HG03060 (cell line): ENCODE results near the gene POLR3E.
"Not testable (repeated sequence)": the region's sequence is repeated elsewhere in the genome, so short reads cannot be mapped to it uniquely, and the experiment has no call there.

ENCODE experiments used
- ATAC-seq: cut with Tn5 transposase; IDR thresholded peaks from one replicate; pipeline ENCODE4 v1.9.1; 2021; ENCODE audit warnings: low read depth, moderate number of reproducible peaks; ENCODE audit not compliant: unreplicated experiment

The POLR3E gene

DNA sequence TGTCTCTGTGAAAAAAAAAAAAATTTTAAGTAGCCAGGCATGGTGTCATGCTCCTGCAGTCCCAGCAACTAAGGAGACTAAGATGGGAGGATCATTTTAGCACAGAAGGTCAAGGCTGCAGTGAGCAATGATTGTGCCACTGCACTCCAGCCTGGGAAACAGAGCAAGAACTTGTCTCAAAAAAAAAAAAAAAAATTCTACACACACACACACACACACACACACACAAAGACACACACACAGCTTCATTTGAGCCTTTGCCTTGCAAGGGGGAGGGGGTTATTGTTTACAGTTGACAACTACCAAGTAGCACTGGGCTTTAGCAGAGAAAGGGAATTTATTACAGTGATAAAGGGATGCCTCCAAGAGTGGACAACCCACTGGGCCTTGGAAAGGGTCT is 4.9 kb upstream of the POLR3E start:
- ATAC-seq = no peak

DNA sequence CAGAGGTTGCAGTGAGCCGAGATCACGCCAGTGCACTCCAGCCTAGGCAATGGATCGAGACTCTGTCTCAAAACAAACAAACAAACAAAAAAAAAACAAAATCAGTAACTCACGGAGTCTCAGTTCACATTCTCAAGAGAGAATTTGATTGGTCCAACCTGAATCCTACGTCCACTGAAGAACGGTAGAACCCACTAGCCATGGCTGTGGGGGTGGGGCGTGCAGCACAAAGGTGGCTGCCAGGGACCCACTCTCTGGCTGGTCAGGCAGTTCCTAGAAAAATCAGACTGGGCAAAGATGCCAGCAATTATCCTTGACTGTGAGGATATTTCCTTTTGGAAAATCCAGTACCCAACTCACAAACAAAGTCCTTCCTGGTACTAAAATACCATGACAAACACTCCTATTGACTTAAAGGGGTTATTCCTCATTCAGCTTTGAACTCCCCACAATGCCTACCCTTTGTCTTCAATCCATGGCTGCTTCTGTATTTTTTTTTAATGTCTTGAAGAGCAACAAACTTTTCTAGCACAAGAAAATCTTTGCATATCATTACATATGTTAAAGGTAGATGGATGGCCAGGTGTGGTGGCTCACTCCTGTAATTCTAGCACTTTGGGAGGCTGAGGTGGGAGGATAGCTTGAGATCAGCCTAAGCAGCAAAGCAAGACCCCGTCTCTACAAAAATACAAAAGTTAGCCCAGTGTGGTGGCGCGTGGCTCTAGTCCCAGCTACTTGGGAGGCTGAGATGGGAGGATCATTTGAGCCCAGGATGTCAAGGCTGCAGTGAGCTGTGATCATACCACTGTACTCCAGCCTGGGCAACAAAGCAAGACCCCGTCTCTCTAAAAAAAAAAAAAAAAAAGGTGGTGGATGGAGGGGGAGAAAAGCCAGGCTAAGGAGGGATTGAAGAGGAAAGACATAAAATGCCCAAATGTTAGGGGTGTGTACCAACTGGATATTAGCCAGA is 3.8 kb upstream of the POLR3E start:
- no peak for ATAC-seq

DNA sequence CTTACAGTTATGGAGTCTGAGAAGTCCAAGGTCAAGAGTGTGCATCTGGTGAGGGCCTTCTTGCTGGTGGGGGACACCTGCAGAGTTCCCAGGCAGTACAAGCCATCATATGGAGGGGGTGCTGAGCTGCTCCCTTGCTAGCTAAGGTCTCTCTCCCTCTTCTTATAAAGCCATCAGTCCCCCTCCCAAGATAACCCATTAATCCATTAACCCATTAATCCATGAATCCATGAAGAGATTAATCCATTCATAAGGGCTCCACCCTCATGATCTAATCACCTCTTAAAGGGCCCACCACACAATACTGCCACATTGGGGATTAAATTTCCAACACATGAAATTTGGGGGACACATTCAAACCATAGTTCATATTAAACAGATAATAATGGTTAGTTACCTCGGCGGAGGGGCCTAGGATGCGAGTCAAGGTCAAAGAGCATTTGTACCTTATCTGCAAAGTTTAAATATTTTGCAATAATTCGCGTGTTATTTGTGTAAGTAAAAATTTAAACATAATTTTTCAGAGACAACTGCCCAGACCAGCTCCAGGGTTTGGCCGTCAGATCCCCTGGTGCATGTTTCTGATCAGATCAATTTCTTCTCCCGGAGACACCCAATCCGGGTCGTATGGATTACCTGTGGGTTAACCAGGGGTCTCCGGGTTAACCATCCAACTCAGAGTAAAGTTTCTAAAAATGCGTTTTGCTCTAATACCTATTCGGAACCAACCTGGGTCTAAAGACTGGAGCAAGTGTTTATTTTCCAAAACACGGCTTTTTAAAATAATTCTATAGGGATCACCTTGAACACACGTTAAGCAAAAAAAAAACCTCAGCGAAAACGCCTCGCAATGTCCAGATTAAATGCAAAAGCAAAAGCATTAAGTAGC is 740 bp upstream of the POLR3E start:
- no peak for ATAC-seq

DNA sequence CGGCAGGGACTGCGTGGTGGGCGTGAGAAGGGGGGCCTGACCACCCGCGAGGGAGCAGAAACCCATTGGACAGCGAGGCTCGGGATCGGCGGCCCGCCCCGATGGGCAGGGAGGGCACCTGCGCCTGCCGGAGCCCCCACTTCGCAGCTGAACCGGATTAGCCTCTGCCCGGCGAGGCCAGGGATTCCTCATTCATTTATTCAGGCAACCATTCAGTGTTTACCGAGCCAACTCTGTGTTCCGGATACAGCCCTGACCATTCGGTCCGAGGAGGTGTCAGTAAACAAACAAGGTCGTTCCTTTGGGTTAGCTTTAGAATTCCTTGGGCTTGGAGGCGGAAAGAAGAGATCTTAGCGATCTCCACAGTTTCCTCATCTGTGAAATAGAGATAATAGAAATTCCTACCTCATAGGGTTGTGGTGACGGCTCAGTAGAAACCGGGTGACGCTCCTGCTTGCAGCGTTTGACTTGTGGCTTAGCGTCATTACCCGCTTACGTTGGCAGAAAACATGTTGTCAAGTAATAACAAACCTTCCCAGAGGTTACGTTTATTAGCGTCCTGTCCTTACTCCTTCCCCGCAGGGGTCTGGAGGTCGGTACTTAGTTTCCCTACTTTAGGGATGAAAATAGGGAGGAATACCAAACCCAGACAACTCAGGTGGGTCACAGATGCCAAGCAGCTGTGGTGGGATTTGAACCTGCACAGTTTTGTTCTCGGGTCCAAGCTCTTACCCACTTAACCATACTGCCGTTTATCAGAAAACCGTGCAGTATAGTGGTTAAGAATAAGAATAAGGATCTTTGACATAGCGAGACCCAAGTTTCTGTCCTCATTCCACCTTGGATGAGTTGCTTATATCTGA is 893 bp downstream of the POLR3E start:
- ATAC-seq = peak; percentile 26

DNA sequence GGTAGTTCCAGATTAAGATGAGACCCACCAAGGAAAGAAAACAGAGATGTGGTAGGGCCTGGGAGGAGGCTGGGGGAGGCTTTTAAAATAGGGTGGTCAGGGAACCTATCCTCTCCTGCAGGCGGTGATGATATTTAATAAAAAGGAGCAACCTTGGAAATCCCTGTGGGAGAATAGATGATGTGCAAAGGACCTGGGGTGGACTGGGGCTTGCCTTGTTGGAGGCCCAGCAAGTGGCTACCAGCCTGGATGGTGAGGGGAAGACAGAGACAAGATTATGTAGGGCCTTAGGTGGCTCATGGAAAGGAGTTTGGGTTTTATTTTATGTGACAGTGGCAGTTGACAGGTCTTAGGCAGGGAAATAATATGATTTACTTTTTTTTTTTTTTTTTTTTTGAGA is 1.8 kb downstream of the POLR3E start:
- no peak for ATAC-seq

DNA sequence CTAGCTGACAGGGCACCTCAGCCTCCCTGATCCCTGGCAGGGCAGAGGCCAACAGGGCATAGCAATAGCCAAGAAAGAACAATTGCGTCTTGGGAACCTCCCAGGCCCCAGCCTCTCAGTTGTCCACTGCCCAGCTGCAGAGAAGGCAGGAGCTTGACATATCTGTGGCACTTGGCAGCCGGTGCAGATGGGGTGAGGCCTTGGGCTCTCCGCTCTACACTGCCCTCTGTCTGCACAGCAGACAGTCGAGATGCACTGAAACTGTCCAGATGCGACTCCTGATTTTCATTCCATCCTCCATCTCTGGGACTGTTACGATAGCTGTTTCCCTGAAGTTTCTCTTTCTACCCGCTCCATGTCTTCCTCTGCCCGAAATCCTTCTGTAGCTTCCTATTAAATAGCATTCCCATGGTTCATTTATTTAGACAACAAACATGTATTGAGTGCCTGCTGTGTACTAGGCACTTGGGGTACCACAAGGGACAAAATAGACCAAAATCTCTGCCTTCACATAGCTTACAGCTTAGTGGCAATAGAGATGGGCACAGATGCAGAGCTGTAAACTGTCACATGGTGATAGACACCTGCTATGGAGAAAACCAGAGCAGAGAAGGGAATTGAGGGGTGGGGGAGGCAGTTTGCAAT is 3.3 kb downstream of the POLR3E start:
- ATAC-seq = no peak

DNA sequence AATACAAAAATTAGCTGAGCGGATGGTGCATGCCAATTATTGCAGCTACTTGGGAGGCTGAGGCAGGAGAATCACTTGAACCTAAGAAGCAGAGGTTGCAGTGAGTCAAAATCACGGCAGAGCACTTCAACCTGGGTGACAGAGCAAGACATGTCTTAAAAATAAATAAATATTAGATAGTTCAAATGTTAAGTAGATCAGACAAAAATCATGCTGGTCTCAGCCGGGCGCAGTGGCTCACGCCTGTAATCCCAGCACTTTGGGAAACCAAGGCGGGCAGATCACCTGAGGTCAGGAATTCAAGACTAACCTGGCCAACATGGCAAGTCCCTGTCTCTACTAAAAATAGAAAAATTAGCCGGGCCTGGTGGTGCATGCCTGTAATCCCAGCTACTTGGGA is 4.2 kb downstream of the POLR3E start:
- ATAC-seq = not testable (repeated sequence)

DNA sequence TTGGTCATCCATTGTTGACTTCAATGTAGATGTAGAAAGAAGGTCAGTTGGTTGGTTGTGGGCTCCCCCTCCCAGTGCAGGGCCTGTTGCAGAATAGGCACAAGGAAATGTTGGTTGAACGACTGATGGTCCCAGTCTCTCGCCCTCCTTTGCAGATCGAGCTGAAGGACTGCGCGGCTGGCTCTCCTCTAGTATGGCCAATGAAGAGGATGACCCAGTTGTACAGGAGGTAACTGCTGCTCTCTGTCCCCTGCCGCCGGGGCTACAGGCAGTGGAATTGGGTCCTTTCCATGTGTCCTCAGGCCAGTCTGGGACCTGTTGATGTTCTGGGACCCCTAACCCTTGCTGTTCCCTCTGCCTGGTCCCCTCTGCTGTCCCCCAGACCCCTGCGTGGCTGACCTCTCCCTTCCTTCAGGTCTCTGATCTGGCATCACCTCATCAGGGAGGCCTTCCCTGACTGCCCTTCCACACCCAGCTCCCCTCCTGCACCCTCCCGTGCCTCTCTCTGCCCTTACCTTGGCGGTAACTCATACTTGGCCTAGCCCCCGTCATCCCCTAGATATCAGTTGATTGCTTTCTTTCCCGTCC is 5.7 kb downstream of the POLR3E start:
- ATAC-seq = no peak

DNA sequence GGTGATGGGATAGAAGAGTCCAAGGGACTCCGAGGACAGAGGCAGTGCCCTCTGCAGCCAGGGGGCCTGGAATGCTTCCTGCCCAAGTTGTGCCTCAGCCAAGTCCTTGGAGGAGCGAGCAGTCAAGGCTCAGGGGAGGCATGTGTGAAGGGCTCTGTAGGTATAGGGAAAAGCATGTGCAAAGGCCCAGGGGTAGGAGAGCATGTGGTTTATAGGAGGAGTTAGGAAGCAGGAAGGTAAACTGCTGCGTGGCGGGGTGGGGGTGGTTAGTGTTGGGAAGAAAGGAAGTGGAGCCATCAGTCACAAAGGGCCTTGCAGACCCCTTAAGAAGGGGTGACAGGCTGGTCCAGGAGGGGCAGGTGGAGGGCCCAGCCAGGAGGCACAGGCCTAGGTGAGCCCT is 7.2 kb downstream of the POLR3E start:
- ATAC-seq = no peak

DNA sequence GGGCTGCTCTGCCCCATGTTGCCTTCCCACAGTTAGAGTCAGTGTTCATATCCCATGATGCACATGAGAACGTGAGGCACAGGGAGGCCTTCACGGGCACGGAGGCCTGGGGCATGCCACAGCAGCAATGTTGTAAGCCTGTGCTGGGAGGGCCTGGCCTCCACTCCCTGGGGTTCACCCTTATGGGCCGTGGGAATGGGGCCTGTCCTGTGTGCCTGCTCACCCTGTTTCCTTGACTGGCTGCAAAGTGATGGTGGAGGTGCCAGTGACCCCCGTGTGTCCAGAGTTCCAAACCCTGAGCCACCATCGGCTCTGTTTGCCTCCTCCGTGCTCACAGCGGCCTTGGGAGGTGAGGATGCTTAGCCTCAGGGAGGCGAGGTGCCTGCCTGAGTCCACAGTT is 9.6 kb downstream of the POLR3E start:
- no peak for ATAC-seq

DNA sequence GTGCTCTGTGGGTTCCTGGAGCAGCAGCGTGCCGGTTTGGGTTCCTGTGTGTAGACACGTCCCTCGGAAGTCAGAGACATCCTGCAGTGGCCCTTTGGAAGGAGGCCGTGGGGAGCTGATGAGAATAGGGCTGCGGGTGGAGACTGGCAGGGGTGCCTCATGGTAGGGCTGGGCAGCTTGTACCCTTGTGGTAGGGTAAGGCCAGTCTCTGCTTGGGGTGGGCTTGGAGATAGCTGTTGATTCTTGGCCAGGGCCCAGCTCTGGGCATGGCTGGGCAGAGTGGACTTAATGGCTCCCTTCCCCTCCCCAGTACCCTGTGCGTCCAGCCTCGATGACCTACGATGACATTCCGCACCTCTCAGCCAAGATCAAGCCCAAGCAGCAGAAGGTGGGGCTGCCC is 10.6 kb downstream of the POLR3E start:
- no peak for ATAC-seq

DNA sequence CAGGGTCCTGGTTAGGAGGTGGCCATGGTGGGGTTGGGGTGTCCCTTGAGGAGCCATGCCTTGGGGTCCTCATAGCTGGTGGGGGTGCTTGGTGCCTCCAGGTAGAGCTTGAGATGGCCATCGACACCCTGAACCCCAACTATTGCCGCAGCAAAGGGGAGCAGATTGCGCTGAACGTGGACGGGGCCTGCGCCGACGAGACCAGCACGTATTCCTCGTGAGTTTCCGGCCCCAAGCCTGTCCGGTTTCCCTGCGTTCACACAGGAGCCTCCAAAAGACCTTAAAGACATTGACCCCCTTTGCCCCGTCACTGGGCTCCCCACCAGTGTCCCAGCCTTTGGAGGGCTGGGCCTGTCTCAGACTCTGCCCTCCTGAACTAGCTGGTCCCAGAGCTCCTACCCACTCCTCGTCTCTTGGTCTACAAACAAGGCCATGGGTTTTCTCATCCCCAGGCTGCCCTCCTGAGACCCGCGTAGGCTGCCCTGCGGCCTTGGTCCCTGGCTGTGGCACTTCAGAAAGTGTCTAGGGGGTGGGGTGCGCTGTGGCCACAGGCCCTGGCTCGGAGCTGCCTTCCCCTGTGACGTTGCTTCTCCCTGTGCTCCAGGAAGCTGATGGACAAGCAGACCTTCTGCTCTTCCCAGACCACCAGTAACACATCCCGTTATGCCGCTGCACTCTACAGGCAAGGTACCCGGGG is 11.8 kb downstream of the POLR3E start:
- ATAC-seq = no peak

DNA sequence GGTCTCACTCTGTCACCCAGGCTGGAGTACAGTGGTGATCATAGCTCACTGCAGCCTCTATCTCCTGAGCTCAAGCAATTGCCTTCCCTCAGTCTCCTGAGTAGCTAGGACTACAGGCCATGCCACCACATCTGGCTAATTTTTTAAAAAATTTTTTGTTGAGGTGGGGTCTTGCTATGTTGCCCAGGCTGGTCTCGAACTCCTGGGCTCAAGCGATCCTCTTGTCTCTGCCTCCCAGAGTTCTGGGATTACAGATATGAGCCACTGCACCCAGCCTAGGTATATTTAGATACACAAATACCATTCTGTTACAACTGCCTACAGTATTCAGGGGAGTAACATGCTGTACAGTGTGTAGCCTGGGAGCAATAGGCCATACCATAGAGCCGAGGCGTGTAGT is 14.3 kb downstream of the POLR3E start:
- no peak for ATAC-seq

DNA sequence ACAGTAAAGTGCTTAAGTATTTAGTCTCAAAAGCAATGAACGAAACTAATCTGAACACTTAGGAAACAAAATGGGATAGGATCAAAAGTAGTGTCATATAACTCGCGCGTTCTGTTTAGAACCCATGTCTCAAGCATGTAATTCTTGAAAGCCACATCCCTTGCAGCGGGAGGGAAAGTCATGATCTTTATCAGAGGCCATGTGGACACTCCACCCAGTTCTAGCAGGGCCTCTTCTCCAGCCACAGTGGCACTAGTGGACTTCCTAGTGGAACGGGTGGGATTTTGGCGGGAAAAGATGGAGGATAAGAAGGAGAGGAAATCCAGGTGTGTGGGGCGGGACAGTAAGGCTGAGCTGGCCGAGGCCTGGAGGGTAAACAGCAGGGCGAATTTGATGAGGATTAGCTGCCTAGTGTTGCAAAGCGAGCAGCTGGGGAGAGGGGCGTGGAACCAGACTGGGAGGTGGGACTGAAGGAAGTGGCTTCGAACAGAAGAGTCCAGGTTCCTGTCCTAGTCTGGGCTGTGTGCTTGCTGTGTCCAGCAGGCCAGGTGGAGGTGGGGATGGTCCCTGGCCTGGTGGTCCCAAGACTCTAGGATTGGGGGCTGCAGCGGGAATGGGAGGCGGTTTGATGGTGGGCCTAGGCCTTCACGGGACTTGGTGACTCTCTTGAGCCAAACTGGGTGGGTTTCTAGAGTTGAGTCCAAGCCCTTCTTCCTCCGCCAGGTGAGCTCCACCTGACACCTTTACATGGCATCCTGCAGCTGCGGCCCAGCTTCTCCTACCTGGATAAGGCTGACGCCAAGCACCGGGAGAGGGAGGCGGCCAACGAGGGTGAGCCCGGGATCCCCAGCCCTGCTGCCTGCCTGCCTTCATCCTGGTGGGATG is 15.9 kb downstream of the POLR3E start:
- ATAC-seq = no peak

DNA sequence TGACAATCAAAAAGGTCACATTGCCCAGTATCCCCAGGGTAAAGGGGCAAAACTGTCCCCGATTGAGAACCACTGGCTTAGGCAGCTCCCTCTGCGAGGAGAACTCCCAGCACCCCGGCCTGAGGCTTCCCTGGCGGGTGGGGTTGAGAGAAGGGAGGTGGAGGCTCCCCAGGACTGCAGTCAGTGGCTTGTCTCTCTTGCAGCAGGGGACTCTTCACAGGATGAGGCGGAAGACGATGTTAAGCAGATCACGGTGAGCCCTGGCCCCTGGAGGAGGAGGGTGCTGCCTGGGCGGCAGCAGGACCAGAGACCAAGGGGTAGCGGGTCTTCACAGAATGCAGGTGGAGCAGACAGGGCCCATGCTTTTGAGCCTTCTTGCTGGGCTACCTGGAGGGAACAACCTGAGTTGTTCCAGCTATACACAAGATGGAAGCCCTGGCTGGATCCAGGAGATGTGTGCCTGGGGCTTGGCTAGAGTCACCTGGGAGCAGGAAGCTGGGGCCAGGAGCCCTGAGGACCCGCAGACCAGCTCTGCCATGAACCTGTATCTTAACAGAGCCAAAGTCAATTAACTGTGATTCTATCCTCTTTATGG is 16.8 kb downstream of the POLR3E start:
- no peak for ATAC-seq

DNA sequence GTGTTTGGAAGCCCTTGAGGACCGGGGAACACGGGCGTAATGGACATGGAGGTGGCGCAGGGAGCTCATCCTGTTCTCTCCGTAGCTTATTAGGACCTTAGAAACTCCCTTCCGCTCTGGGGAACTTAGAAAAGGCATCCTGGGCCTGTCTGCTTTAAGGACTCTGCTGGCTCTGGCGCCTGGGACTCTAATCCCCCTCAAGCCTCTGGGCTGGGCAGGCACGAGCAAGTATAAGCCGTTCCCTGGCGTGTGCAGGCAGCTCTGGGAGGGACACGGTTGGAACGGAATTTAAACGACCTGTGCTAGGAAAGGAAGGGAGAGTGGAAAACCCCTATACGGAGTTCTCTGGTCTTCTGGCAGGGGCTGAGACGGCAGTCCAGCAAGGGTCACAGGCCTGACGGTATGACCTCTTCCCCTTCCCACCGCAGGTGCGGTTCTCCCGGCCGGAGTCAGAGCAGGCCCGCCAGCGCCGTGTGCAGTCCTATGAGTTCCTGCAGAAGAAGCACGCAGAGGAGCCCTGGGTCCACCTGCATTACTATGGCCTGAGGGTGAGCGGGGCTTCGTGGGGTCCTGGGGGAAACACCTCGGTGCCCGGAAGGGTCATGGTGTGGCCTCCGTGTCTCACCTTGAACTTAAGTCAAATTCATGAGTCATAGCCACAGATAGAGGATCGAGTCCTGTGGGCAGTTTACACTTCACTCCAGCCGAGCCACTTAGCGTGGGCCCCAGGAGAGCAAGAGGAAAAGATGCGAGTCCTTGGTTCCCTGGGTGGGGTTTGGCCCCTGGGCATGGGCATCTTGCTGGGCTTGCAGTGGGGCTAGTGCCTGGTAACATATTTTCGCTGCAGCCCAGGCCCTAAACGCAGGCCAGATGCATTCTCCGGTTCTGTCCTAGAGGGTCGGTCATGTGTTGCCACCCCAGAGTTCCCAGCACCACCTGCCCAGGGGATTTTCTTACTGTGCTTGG is 17.7 kb downstream of the POLR3E start:
- no peak for ATAC-seq

DNA sequence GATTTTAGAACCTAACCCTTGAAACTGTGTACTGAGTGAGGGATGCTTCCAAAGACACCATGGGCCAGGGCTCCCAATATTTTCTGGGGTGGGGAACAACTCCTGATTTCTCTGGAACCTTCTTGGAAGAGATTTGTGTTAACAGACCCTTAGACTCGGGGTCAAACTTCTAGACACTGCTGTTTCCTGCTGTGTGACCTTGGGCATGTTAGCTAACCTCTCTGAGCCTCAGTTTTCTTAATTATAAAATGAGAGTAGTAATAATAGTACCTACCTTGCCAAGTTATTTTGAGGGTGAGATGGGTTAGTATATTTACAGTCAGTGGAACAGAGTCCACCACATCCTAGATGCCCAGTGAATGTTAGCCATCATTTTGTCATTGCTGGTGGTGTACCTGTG is 18.8 kb downstream of the POLR3E start:
- ATAC-seq = no peak
